Endodermal cell (in vitro differentiated cells): Measurements from ENCODE around the gene ABCA13. TPM values are rescaled to one million over a fixed set of nuclear protein-coding genes. Genes with fewer than 3 reads are reported as not detected.
A peak's percentile ranks its signal among the peaks of the same experiment; 100 is the strongest.
"Not testable (repeated sequence)": the region's sequence is repeated elsewhere in the genome, so short reads cannot be mapped to it uniquely, and the experiment has no call there.

Experiments
- DNase-seq: peaks from one replicate; pipeline ENCODE4 v3.0.0-alpha.2; 2017
- H3K27ac ChIP-seq: 2 replicates; pipeline ENCODE4 v1.5.1; 2013; ENCODE audit warnings: mild to moderate bottlenecking, low read depth, low read length, moderate library complexity
- H3K27me3 ChIP-seq: 2 replicates; pipeline ENCODE4 v1.6.1; 2013; ENCODE audit warnings: mild to moderate bottlenecking, low read length, moderate library complexity; ENCODE audit not compliant: insufficient read depth, control insufficient read depth, poor library complexity, severe bottlenecking
- H3K36me3 ChIP-seq: 2 replicates; pipeline ENCODE4 v1.7.0; 2013; ENCODE audit warnings: mild to moderate bottlenecking, low read length, moderate library complexity; ENCODE audit not compliant: control insufficient read depth, insufficient read depth
- H3K4me1 ChIP-seq: one replicate; pipeline ENCODE4 v1.7.0; 2013; ENCODE audit warnings: low read length; ENCODE audit not compliant: control insufficient read depth, insufficient read depth
- H3K4me3 ChIP-seq: 2 replicates; pipeline ENCODE4 v1.5.1; 2013; ENCODE audit warnings: mild to moderate bottlenecking, low read length, moderate library complexity
- H3K9ac ChIP-seq: 2 replicates; pipeline ENCODE4 v1.6.1; 2013; ENCODE audit warnings: mild to moderate bottlenecking, low read length, moderate library complexity; ENCODE audit not compliant: poor library complexity, severe bottlenecking; ENCODE audit errors: extremely low read depth
- H3K9me3 ChIP-seq: 2 replicates; pipeline ENCODE4 v1.6.1; 2013; ENCODE audit warnings: mild to moderate bottlenecking, low read length, moderate library complexity; ENCODE audit not compliant: control insufficient read depth
- H3K27ac Mint-ChIP-seq: 2 replicates; pipeline ENCODE4 v1.8.0; 2020; ENCODE audit warnings: mixed read lengths
- H3K27me3 Mint-ChIP-seq: 2 replicates; pipeline ENCODE4 v1.8.0; 2021; ENCODE audit warnings: mild to moderate bottlenecking, mixed read lengths; ENCODE audit not compliant: insufficient read depth
- H3K36me3 Mint-ChIP-seq: 2 replicates; pipeline ENCODE4 v1.8.0; 2020; ENCODE audit warnings: low read depth, mixed read lengths
- H3K4me1 Mint-ChIP-seq: 2 replicates; pipeline ENCODE4 v1.8.0; 2020; ENCODE audit warnings: mixed read lengths
- H3K4me3 Mint-ChIP-seq: 2 replicates; pipeline ENCODE4 v1.8.0; 2020; ENCODE audit warnings: mild to moderate bottlenecking, moderate library complexity, mixed read lengths
- H3K9me3 Mint-ChIP-seq: 2 replicates; pipeline ENCODE4 v1.8.0; 2020; ENCODE audit warnings: mild to moderate bottlenecking, mixed read lengths
- WGBS, 2 experiments: methylation state at CpG; one replicate each; pipeline versions ENCODE4 v1.1.5 to v1.1.7; 2013; ENCODE audit warnings: missing lambda C conversion rate in 2 of 2, mixed read lengths in 1 of 2; ENCODE audit not compliant: insufficient coverage in 1 of 2, insufficient read length in 1 of 2; 5-methylcytosine and 5-hydroxymethylcytosine counted together
- total RNA-seq, 2 donors: library from RNA; stranded (reverse); fragmentation: NEBNext Ultra II Directional in 1 of 2; extraction: Animal tissue kit (Norgen Biotek cat#: 25700) in 1 of 2; gene quantifications; 2 replicates in 1 of 2; 3 replicates in 1 of 2; pipeline ENCODE4 v1.2.1, GENCODE V29; 2021
- TF ChIP-seq, protein P1 (sequence below): fragments of 200-600 bp; sonication (generic); conservative IDR thresholded peaks from 2 replicates; pipeline ENCODE4 v1.5.0; 2021; ENCODE audit warnings: antibody characterized with exemption, mild to moderate bottlenecking

The ABCA13 gene
- total RNA-seq, 2 donors from 2014 or later: 0.04 to 0.11 TPM

DNA sequence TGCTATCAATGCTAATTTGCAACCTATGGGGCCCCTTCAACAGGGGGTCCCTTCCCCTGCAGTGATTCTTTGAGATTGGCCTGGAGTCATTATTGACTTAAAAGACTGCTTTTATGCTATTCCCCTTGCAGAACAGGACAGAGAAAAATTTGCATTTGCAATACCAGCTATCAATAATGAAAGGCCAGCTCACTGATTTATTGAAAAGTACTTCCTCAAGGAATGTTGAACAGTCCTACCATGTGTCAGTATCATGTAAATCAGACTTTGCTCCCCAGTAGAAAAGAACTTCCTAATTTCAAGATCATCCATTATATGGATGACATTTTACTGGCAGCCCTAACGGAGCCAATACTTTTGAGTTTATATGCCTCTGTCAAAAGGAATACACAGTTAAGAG lies 29.7 kb upstream of the ABCA13 start:
- Mint-ChIP-seq H3K9me3 (peaks cover 74% of the 10 kb centered on the region), H3K36me3 (peaks cover 14% of the 10 kb centered on the region), H3K27me3 (no peaks in the 10 kb centered on the region), H3K4me3 (no peak overlapping the region), H3K4me1 (peaks cover 21% of the 10 kb centered on the region), H3K27ac (no peak overlapping the region)
- no peak for DNase-seq
- TF ChIP-seq, protein P1, sequence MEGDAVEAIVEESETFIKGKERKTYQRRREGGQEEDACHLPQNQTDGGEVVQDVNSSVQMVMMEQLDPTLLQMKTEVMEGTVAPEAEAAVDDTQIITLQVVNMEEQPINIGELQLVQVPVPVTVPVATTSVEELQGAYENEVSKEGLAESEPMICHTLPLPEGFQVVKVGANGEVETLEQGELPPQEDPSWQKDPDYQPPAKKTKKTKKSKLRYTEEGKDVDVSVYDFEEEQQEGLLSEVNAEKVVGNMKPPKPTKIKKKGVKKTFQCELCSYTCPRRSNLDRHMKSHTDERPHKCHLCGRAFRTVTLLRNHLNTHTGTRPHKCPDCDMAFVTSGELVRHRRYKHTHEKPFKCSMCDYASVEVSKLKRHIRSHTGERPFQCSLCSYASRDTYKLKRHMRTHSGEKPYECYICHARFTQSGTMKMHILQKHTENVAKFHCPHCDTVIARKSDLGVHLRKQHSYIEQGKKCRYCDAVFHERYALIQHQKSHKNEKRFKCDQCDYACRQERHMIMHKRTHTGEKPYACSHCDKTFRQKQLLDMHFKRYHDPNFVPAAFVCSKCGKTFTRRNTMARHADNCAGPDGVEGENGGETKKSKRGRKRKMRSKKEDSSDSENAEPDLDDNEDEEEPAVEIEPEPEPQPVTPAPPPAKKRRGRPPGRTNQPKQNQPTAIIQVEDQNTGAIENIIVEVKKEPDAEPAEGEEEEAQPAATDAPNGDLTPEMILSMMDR: no peak
- no peaks in the 10 kb centered on the region for H3K4me1 ChIP-seq
- H3K4me3 ChIP-seq: peak overlapping the region; percentile 1
- H3K27me3 ChIP-seq: no peaks in the 10 kb centered on the region
- no peak overlapping the region for H3K9ac ChIP-seq
- WGBS, 2 experiments: 88 to 89% methylated on average over 1 of the region's 1 CpG
- peaks cover 3% of the 10 kb centered on the region for H3K36me3 ChIP-seq
- H3K9me3 ChIP-seq: peaks cover 88% of the 10 kb centered on the region
- no peak overlapping the region for H3K27ac ChIP-seq

DNA sequence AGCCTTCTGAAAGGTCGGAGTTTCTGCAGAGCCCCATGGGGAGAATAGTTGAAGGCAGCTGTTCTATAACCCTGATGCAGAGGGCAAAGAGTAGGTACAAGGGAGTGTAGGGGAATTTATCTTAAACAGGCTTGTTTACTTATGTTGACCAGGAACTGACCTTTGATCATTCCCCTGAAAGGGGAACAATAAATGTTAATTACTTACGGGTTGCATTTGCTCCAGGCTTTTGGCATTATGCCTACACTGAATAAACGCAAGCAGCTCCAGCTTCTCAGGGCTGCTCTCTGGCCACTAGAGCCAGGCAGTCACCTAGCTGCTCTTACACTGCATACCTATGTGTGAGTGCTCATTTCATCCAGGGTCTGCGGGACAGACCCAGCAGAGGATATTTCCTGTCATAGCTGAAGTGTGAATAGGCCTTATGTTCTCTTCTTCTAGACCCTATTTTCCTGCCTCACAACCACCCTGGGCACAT lies 26.9 kb upstream of the ABCA13 start:
- no peak overlapping the region for H3K27ac Mint-ChIP-seq
- Histone ChIP-seq H3K9ac (no peak overlapping the region), H3K4me3 (peak overlapping the region; percentile 72), H3K9me3 (peaks cover 67% of the 10 kb centered on the region), H3K36me3 (no peaks in the 10 kb centered on the region), H3K4me1 (no peaks in the 10 kb centered on the region), H3K27me3 (no peaks in the 10 kb centered on the region), H3K27ac (no peak overlapping the region)
- TF ChIP-seq, protein P1: no peak
- H3K4me1 Mint-ChIP-seq: peaks cover 34% of the 10 kb centered on the region
- WGBS, 2 experiments: 87 to 88% methylated on average over 2 to 4 of the region's 4 CpGs
- no peaks in the 10 kb centered on the region for H3K27me3 Mint-ChIP-seq
- DNase-seq: no peak
- peaks cover 69% of the 10 kb centered on the region for H3K9me3 Mint-ChIP-seq
- H3K4me3 Mint-ChIP-seq: no peak overlapping the region
- peaks cover 14% of the 10 kb centered on the region for H3K36me3 Mint-ChIP-seq

DNA sequence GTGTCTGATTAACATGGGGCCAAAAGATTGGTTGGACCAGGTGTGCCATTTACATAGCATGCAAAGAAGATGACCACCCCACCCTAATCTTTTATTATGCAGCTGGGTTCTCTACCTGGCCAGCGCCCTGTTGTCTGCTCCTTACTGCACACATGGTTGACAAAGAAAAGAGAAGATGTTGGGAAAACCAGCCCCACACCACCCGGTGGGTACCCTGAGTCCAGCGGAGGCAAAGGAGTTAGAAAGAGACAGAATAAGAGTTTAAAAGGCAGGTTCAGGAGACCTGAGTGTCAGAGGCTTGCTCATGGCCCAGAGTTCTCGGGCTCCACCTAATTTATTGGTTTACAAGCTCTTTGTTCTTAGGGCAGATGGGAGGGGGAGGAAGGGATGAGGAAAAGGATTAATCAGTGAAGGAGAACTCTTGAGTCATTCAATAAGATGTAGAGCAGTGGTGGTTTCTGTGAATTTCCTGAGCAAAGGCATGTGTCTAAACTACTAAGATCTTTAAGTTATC lies 24.1 kb upstream of the ABCA13 start:
- no peaks in the 10 kb centered on the region for H3K36me3 ChIP-seq
- H3K9me3 ChIP-seq: peaks cover 39% of the 10 kb centered on the region
- TF ChIP-seq, protein P1: no peak
- Mint-ChIP-seq H3K27ac (peak overlapping the region; percentile 53), H3K4me3 (no peak overlapping the region), H3K9me3 (peaks cover 48% of the 10 kb centered on the region), H3K4me1 (peaks cover 36% of the 10 kb centered on the region), H3K27me3 (no peaks in the 10 kb centered on the region), H3K36me3 (peaks cover 7% of the 10 kb centered on the region)
- no peaks in the 10 kb centered on the region for H3K4me1 ChIP-seq
- no peak for DNase-seq
- H3K4me3 ChIP-seq: no peak overlapping the region
- no peak overlapping the region for H3K27ac ChIP-seq
- 93 to 100% methylated on average over 1 to 4 of the region's 4 CpGs for WGBS, 2 experiments
- H3K27me3 ChIP-seq: no peaks in the 10 kb centered on the region
- H3K9ac ChIP-seq: no peak overlapping the region

DNA sequence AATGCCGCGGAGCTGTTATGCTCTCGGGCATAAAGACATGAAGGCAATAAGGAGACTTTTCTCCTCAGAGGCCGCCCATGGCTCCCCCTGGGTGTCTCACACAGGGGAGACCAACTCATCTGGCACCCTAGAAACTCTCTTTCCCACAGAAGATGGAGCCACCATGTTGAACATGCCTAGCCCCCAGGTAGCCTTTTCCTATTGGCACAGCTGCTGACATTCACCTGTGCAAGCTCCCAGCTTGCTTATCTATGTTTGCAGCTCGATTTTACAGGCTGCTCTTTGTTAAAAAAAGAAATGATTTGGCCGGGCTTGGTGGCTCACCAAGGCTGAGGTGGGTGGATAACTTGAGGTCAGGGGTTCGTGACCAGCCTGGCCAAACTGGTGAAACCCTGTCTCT lies 23.6 kb upstream of the ABCA13 start:
- peaks cover 33% of the 10 kb centered on the region for H3K9me3 ChIP-seq
- peaks cover 44% of the 10 kb centered on the region for H3K9me3 Mint-ChIP-seq
- not testable (repeated sequence) for H3K27me3 Mint-ChIP-seq, H3K9ac ChIP-seq, H3K4me3 ChIP-seq, DNase-seq, H3K36me3 Mint-ChIP-seq, H3K27ac ChIP-seq, H3K4me3 Mint-ChIP-seq, H3K27me3 ChIP-seq, H3K4me1 ChIP-seq, H3K36me3 ChIP-seq
- 89 to 97% methylated on average over 4 to 7 of the region's 7 CpGs for WGBS, 2 experiments
- H3K4me1 Mint-ChIP-seq: peaks cover 36% of the 10 kb centered on the region
- peak overlapping the region; percentile 53 for H3K27ac Mint-ChIP-seq
